HEK293T (cell line): Measurements from ENCODE around the gene LHPP.
A peak's percentile ranks its signal among the peaks of the same experiment; 100 is the strongest.

Experiments used
- CTCF ChIA-PET: fragments of 350-600 bp; formaldehyde crosslinking; extraction: SDS; loops from one replicate; lab custom pipeline; 2021; ENCODE audit warnings: antibody characterized with exemption, inconsistent platforms; lab: Yijun Ruan, JAX
- POLR2A ChIA-PET: fragments of 350-600 bp; formaldehyde crosslinking; extraction: SDS; loops from one replicate; lab custom pipeline; 2020; ENCODE audit warnings: antibody characterized with exemption, inconsistent platforms; lab: Yijun Ruan, JAX
- DNase-seq: peaks from one replicate; pipeline ENCODE4 v3.0.0; 2012; ENCODE audit warnings: mixed read lengths; ENCODE audit errors: extremely low spot score
- ARNT ChIP-seq: fragments of 450-650 bp; IDR thresholded peaks from 2 replicates; pipeline ENCODE4 v1.6.1; 2017; ENCODE audit warnings: mild to moderate bottlenecking
- BHLHE40 ChIP-seq: fragments of 450-650 bp; IDR thresholded peaks from 2 replicates; pipeline ENCODE4 v1.6.1; 2016; ENCODE audit warnings: mild to moderate bottlenecking, moderate library complexity, borderline replicate concordance
- CTBP1 ChIP-seq: fragments of 450-650 bp; IDR thresholded peaks from 2 replicates; pipeline ENCODE4 v1.6.1; 2016; ENCODE audit warnings: borderline replicate concordance
- ELF4 ChIP-seq: fragments of 450-650 bp; IDR thresholded peaks from 2 replicates; pipeline ENCODE4 v1.6.1; 2017; ENCODE audit warnings: antibody characterized with exemption
- FOXA1 ChIP-seq: fragments of 450-650 bp; IDR thresholded peaks from 2 replicates; pipeline ENCODE4 v1.6.1; 2016; ENCODE audit warnings: mild to moderate bottlenecking
- FOXK2 ChIP-seq: fragments of 450-650 bp; IDR thresholded peaks from 2 replicates; pipeline ENCODE4 v1.6.1; 2016; ENCODE audit warnings: mild to moderate bottlenecking
- FOXM1 ChIP-seq: fragments of 450-650 bp; IDR thresholded peaks from 2 replicates; pipeline ENCODE4 v1.6.1; 2017; ENCODE audit warnings: mild to moderate bottlenecking, borderline replicate concordance
- HDGF ChIP-seq: fragments of 450-650 bp; IDR thresholded peaks from 2 replicates; pipeline ENCODE4 v1.6.1; 2017; ENCODE audit warnings: antibody characterized with exemption, borderline replicate concordance
- L3MBTL2 ChIP-seq: fragments of 450-650 bp; conservative IDR thresholded peaks from 2 replicates; pipeline ENCODE4 v1.6.1; 2016; ENCODE audit warnings: mild to moderate bottlenecking
- LEF1 ChIP-seq: fragments of 450-650 bp; IDR thresholded peaks from 2 replicates; pipeline ENCODE4 v1.6.1; 2017; ENCODE audit warnings: mild to moderate bottlenecking, borderline replicate concordance
- NFRKB ChIP-seq: fragments of 450-650 bp; IDR thresholded peaks from 2 replicates; pipeline ENCODE4 v1.6.1; 2016; ENCODE audit warnings: mild to moderate bottlenecking, moderate library complexity
- PKNOX1 ChIP-seq: fragments of 450-650 bp; IDR thresholded peaks from 2 replicates; pipeline ENCODE4 v1.6.1; 2016
- SP1 ChIP-seq: fragments of 450-650 bp; IDR thresholded peaks from 2 replicates; pipeline ENCODE4 v1.6.1; 2017
- SUZ12 ChIP-seq: fragments of 450-650 bp; IDR thresholded peaks from 2 replicates; pipeline ENCODE4 v1.6.1; 2016; ENCODE audit warnings: mild to moderate bottlenecking
- TARDBP ChIP-seq: fragments of 450-650 bp; IDR thresholded peaks from 2 replicates; pipeline ENCODE4 v1.6.1; 2016
- ZNF384 ChIP-seq: fragments of 450-650 bp; IDR thresholded peaks from 2 replicates; pipeline ENCODE4 v1.6.1; 2016

Gene LHPP

GRCh38 chr10:124590216-124591122 is 128.8 kb downstream of the LHPP start:
- TF ChIP-seq SUZ12, result no peak
- TF ChIP-seq ARNT, result no peak
- no peak for TF ChIP-seq TARDBP
- no peak for TF ChIP-seq NFRKB
- no peak for TF ChIP-seq CTBP1
- TF ChIP-seq BHLHE40, result no peak
- no peak for TF ChIP-seq FOXA1
- no peak for TF ChIP-seq ZNF384
- no peak for TF ChIP-seq PKNOX1
- no peak for TF ChIP-seq ELF4
- no peak for TF ChIP-seq FOXM1
- no peak for TF ChIP-seq HDGF
- no peak for TF ChIP-seq LEF1
- no peak for TF ChIP-seq L3MBTL2
- TF ChIP-seq FOXK2, result no peak
- no peak for TF ChIP-seq SP1
- no peak for DNase-seq
- ChIA-PET POLR2A (no interaction called here), CTCF (no interaction called here)

GRCh38 chr10:124591123-124591495 is 129.5 kb downstream of the LHPP start:
- TF ChIP-seq CTBP1, result no peak
- no peak for TF ChIP-seq ZNF384
- no peak for TF ChIP-seq SP1
- no peak for TF ChIP-seq PKNOX1
- no peak for TF ChIP-seq LEF1
- TF ChIP-seq L3MBTL2, result no peak
- TF ChIP-seq ARNT, result no peak
- no peak for TF ChIP-seq NFRKB
- no peak for TF ChIP-seq BHLHE40
- TF ChIP-seq FOXK2, result no peak
- no peak for TF ChIP-seq FOXM1
- TF ChIP-seq ELF4, result no peak
- CTCF ChIA-PET, result no interaction called here
- DNase-seq, result no peak
- POLR2A ChIA-PET, result no interaction called here

GRCh38 chr10:124592101-124592500 is 130.5 kb downstream of the LHPP start:
- no peak for DNase-seq
- TF ChIP-seq FOXA1 (no peak), PKNOX1 (no peak), FOXM1 (no peak), SUZ12 (no peak), L3MBTL2 (no peak), ELF4 (no peak), TARDBP (no peak), FOXK2 (no peak), LEF1 (no peak), BHLHE40 (no peak), ARNT (no peak), ZNF384 (no peak), HDGF (no peak), CTBP1 (no peak), SP1 (no peak), NFRKB (no peak)
- ChIA-PET CTCF (no interaction called here), POLR2A (no interaction called here)

- POLR2A ChIA-PET, result no interaction called here
- CTCF ChIA-PET, result no interaction called here
- DNase-seq, result no peak
- TF ChIP-seq BHLHE40, result no peak
- TF ChIP-seq ELF4, result no peak
- TF ChIP-seq ZNF384, result no peak
- TF ChIP-seq CTBP1, result no peak
- TF ChIP-seq HDGF, result no peak
- no peak for TF ChIP-seq SUZ12
- TF ChIP-seq PKNOX1, result peak; percentile 53
Observed at GRCh38 chr10:124592736-124593430, 131.3 kb downstream of the LHPP start.

DNA sequence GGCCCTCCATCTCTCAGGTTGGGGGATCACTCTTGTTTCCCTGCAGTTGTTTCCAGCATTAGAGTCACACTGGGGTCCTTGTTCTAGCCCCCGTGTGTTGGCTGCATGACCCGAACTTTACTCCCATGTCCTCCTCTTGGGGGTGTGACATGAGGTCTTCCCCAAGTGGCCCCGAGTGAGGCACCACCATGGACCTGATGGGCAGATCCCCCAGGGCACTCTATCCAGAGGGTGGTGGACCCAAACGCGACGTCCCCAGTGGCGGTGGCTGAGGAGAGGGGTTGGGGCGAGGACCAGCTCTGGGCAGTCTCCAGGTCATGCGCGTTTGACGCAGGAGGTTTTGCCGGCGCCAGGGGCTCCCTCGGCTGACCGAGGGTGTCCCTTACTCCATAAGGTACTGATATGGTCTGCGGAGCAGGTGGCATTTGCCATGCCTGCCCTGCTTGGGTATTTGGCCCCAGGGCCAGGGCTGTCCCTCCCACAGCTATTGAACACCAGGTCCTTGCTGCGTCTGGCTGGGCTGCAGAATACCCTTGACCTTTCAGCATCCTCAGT is 131.9 kb downstream of the LHPP start:
- POLR2A ChIA-PET, result no interaction called here
- TF ChIP-seq NFRKB (no peak), BHLHE40 (no peak), FOXM1 (no peak), FOXK2 (no peak), SUZ12 (no peak), L3MBTL2 (no peak)
- no peak for DNase-seq
- CTCF ChIA-PET, result no interaction called here
